Esophagus (tissue), 2 donors: ENCODE results near the gene SLC24A4. TPM values are rescaled to one million over a fixed set of nuclear protein-coding genes. Genes with fewer than 3 reads are reported as not detected.

Source experiments
- H3K27ac ChIP-seq, 2 donors: one replicate each; pipeline ENCODE4 v1.5.1; 2013; ENCODE audit warnings: low read depth in 2 of 2, mild to moderate bottlenecking in 2 of 2, inconsistent platforms in 1 of 2, low read length in 1 of 2, moderate library complexity in 1 of 2
- H3K27me3 ChIP-seq, 2 donors: one replicate each; pipeline ENCODE4 v1.6.1; 2013; ENCODE audit warnings: low read length in 2 of 2, control low read depth in 1 of 2, mild to moderate bottlenecking in 1 of 2; ENCODE audit not compliant: insufficient read depth in 2 of 2, control insufficient read depth in 1 of 2
- H3K36me3 ChIP-seq, 2 donors: one replicate each; pipeline ENCODE4 v1.6.1; 2013; ENCODE audit warnings: low read length in 1 of 2; ENCODE audit not compliant: control insufficient read depth in 2 of 2, insufficient read depth in 2 of 2
- H3K4me1 ChIP-seq, 2 donors: one replicate each; pipeline ENCODE4 v1.6.1; 2013; ENCODE audit warnings: low read length in 1 of 2; ENCODE audit not compliant: control insufficient read depth in 2 of 2, insufficient read depth in 2 of 2
- H3K4me3 ChIP-seq, 2 donors: one replicate each; pipeline ENCODE4 v1.5.1; 2013; ENCODE audit warnings: low read length in 2 of 2, mild to moderate bottlenecking in 2 of 2, low read depth in 1 of 2, moderate library complexity in 1 of 2
- H3K9me3 ChIP-seq, 2 donors: one replicate each; pipeline ENCODE4 v1.6.1; 2013; ENCODE audit warnings: mild to moderate bottlenecking in 2 of 2, low read depth in 1 of 2, low read length in 1 of 2, moderate library complexity in 1 of 2; ENCODE audit not compliant: control insufficient read depth in 2 of 2, insufficient read depth in 1 of 2
- WGBS, 2 donors: extraction: QIAGEN DNeasy Blood & Tissue Kit; methylation state at CpG; one replicate each; pipeline ENCODE4 v1.1.7; 2013; 5-methylcytosine and 5-hydroxymethylcytosine counted together
- polyA plus RNA-seq, 2 donors: library from polyadenylated mRNA; stranded (reverse); fragments of 200-250 nt; gene quantifications; one replicate each; pipeline ENCODE4 v1.2.3, GENCODE V29; 2013
- donor health status: healthy with polysubstance abuse.
- donor health status: Bipolar disorder and iron deficiency.

The SLC24A4 gene
- polyA plus RNA-seq, 2 donors: 0.04 TPM

- Histone ChIP-seq H3K9me3 (no peaks in the 10 kb centered on the region), H3K27ac (no peak overlapping the region), H3K27me3 (no peaks in the 10 kb centered on the region), H3K4me3 (no peak overlapping the region), H3K4me1 (no peaks in the 10 kb centered on the region), H3K36me3 (no peaks in the 10 kb centered on the region)
- WGBS, 2 donors: 22 to 25% methylated on average over 6 of the region's 6 CpGs
Observed at GRCh38 chr14:92421751-92422150, 98.8 kb downstream of the SLC24A4 start.

GRCh38 chr14:92425101-92425500 is 102.1 kb downstream of the SLC24A4 start:
- no peaks in the 10 kb centered on the region for H3K36me3 ChIP-seq
- H3K4me1 ChIP-seq: no peaks in the 10 kb centered on the region
- no peaks in the 10 kb centered on the region for H3K27me3 ChIP-seq
- H3K9me3 ChIP-seq: no peaks in the 10 kb centered on the region
- H3K27ac ChIP-seq: no peak overlapping the region
- H3K4me3 ChIP-seq: no peak overlapping the region

GRCh38 chr14:92426237-92426636 is 103.3 kb downstream of the SLC24A4 start:
- 43 to 47% methylated on average over 4 of the region's 4 CpGs for WGBS, 2 donors
- no peaks in the 10 kb centered on the region for H3K4me1 ChIP-seq
- H3K36me3 ChIP-seq: no peaks in the 10 kb centered on the region
- no peak overlapping the region for H3K27ac ChIP-seq
- no peaks in the 10 kb centered on the region for H3K9me3 ChIP-seq
- no peaks in the 10 kb centered on the region for H3K27me3 ChIP-seq
- H3K4me3 ChIP-seq: no peak overlapping the region

- Histone ChIP-seq H3K27ac (no peak overlapping the region), H3K4me3 (no peak overlapping the region), H3K4me1 (no peaks in the 10 kb centered on the region), H3K9me3 (no peaks in the 10 kb centered on the region), H3K27me3 (no peaks in the 10 kb centered on the region), H3K36me3 (no peaks in the 10 kb centered on the region)
- WGBS, 2 donors: 69 to 78% methylated on average over 3 of the region's 3 CpGs
Observed at GRCh38 chr14:92427096-92427495, 104.1 kb downstream of the SLC24A4 start.

GRCh38 chr14:92430686-92431085 is 107.7 kb downstream of the SLC24A4 start:
- Histone ChIP-seq H3K4me3 (no peak overlapping the region), H3K9me3 (no peaks in the 10 kb centered on the region), H3K27ac (no peak overlapping the region), H3K27me3 (no peaks in the 10 kb centered on the region), H3K4me1 (no peaks in the 10 kb centered on the region), H3K36me3 (no peaks in the 10 kb centered on the region)
- 55 to 59% methylated on average over 3 of the region's 3 CpGs for WGBS, 2 donors

GRCh38 chr14:92431199-92431725 is 108.3 kb downstream of the SLC24A4 start:
- Histone ChIP-seq H3K9me3 (no peaks in the 10 kb centered on the region), H3K27ac (no peak overlapping the region), H3K27me3 (no peaks in the 10 kb centered on the region), H3K4me3 (no peak overlapping the region), H3K4me1 (no peaks in the 10 kb centered on the region), H3K36me3 (no peaks in the 10 kb centered on the region)
- WGBS, 2 donors: 50 to 53% methylated on average over 11 of the region's 11 CpGs

- H3K9me3 ChIP-seq: no peaks in the 10 kb centered on the region
- no peaks in the 10 kb centered on the region for H3K36me3 ChIP-seq
- H3K27me3 ChIP-seq: no peaks in the 10 kb centered on the region
- no peak overlapping the region for H3K27ac ChIP-seq
- 96 to 98% methylated on average over 2 of the region's 2 CpGs for WGBS, 2 donors
- H3K4me1 ChIP-seq: no peaks in the 10 kb centered on the region
- no peak overlapping the region for H3K4me3 ChIP-seq
Observed at GRCh38 chr14:92433407-92433806, 110.4 kb downstream of the SLC24A4 start.

GRCh38 chr14:92435154-92435553 is 112.2 kb downstream of the SLC24A4 start:
- Histone ChIP-seq H3K36me3 (no peaks in the 10 kb centered on the region), H3K4me1 (no peaks in the 10 kb centered on the region), H3K27me3 (no peaks in the 10 kb centered on the region), H3K9me3 (no peaks in the 10 kb centered on the region), H3K27ac (no peak overlapping the region), H3K4me3 (no peak overlapping the region)

GRCh38 chr14:92436115-92436776 is 113.3 kb downstream of the SLC24A4 start:
- H3K36me3 ChIP-seq: no peaks in the 10 kb centered on the region
- no peaks in the 10 kb centered on the region for H3K4me1 ChIP-seq
- H3K9me3 ChIP-seq: no peaks in the 10 kb centered on the region
- H3K27me3 ChIP-seq: no peaks in the 10 kb centered on the region
- 75 to 81% methylated on average over 10 of the region's 10 CpGs for WGBS, 2 donors
- H3K4me3 ChIP-seq: no peak overlapping the region
- no peak overlapping the region for H3K27ac ChIP-seq

- Histone ChIP-seq H3K4me3 (no peak overlapping the region), H3K4me1 (no peaks in the 10 kb centered on the region), H3K27me3 (no peaks in the 10 kb centered on the region), H3K27ac (no peak overlapping the region), H3K36me3 (no peaks in the 10 kb centered on the region), H3K9me3 (no peaks in the 10 kb centered on the region)
- WGBS, 2 donors: 70 to 73% methylated on average over 5 of the region's 5 CpGs
Observed at GRCh38 chr14:92437309-92437708, 114.3 kb downstream of the SLC24A4 start.
